Tibial nerve (tissue), 4 donors: Measurements from ENCODE around the gene KCNQ4.

ENCODE experiments used
- CTCF ChIP-seq, 5 experiments: fragments of 200-600 bp in 3 of 5; fragments of 450-650 bp in 2 of 5; sonication (generic) in 3 of 5; IDR thresholded peaks; one replicate each; pipeline ENCODE4 v1.5.1; 2016 to 2019; ENCODE audit warnings: antibody characterized with exemption in 5 of 5, mild to moderate bottlenecking in 3 of 5, moderate library complexity in 2 of 5
- EP300 ChIP-seq, 2 donors: sonication (generic); formaldehyde crosslinking; IDR thresholded peaks; one replicate each; pipeline ENCODE4 v1.6.1; 2017; ENCODE audit warnings: antibody characterized with exemption in 2 of 2, mild to moderate bottlenecking in 1 of 2

- TF ChIP-seq EP300 (IDR thresholded peaks at IDR 0.05) (no peak), CTCF (IDR thresholded peaks at IDR 0.05) (no peak)
Measured at GRCh38 chr1:40880813-40881549, 97.4 kb downstream of the KCNQ4 start.
